ENCODE results near the gene SLC38A2.

DNA sequence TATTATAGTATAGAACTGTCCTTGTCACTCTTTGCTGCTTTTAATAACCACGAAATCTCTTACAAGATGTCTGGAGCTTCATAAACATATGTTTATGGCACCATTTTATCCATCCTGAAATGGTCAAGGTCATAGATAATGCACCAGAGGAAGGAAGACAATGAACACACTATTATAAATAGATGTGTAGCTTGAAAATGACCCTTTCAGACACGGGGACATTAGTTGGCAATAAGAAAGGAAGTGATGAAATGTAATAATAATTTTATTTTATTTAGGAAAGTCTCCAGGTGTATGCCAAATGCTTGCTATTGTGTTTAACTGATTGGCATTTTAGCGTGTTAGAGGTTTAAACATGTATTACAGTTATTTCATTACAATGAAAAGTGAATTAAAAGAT lies 36.8 kb upstream of the SLC38A2 start:
- TF ChIP-seq, protein P1, sequence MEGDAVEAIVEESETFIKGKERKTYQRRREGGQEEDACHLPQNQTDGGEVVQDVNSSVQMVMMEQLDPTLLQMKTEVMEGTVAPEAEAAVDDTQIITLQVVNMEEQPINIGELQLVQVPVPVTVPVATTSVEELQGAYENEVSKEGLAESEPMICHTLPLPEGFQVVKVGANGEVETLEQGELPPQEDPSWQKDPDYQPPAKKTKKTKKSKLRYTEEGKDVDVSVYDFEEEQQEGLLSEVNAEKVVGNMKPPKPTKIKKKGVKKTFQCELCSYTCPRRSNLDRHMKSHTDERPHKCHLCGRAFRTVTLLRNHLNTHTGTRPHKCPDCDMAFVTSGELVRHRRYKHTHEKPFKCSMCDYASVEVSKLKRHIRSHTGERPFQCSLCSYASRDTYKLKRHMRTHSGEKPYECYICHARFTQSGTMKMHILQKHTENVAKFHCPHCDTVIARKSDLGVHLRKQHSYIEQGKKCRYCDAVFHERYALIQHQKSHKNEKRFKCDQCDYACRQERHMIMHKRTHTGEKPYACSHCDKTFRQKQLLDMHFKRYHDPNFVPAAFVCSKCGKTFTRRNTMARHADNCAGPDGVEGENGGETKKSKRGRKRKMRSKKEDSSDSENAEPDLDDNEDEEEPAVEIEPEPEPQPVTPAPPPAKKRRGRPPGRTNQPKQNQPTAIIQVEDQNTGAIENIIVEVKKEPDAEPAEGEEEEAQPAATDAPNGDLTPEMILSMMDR (IDR thresholded peaks at IDR 0.05): no peak
- TF ChIP-seq POLR2A (IDR thresholded peaks at IDR 0.05) (no peak), POLR2AphosphoS5 (IDR thresholded peaks at IDR 0.05) (no peak), EP300 (IDR thresholded peaks at IDR 0.05) (no peak)
